Lung (tissue), 12 donors: Measurements from ENCODE around the gene KCNH3. TPM values are rescaled to one million over a fixed set of nuclear protein-coding genes. Genes with fewer than 3 reads are reported as not detected.

Experiments used
- ATAC-seq: fragments of 200-7000 bp; cut with Tn5 transposase; one replicate; pipeline ENCODE4 v1.9.1; 2020; ENCODE audit warnings: moderate number of reproducible peaks; ENCODE audit not compliant: insufficient read depth, low FRiP score
- DNase-seq, 3 donors: peaks; one replicate each; pipeline ENCODE4 v3.0.0-alpha.2; 2013 to 2017
- H3K27ac ChIP-seq, 2 donors: one replicate each; pipeline ENCODE4 v1.5.1; 2013; ENCODE audit warnings: mild to moderate bottlenecking in 2 of 2, moderate library complexity in 2 of 2, control low read depth in 1 of 2, inconsistent platforms in 1 of 2, low read depth in 1 of 2, low read length in 1 of 2
- H3K27me3 ChIP-seq, 3 donors: one replicate each; pipeline ENCODE4 v1.5.1; 2013; ENCODE audit warnings: low read length in 2 of 3; ENCODE audit not compliant: control insufficient read depth in 3 of 3, insufficient read depth in 3 of 3
- H3K36me3 ChIP-seq, 4 donors: one replicate each; pipeline ENCODE4 v1.5.1; 2013; ENCODE audit warnings: low read length in 4 of 4, mild to moderate bottlenecking in 1 of 4, moderate library complexity in 1 of 4; ENCODE audit not compliant: control insufficient read depth in 4 of 4, insufficient read depth in 4 of 4
- H3K4me1 ChIP-seq, 5 donors: one replicate each; pipeline ENCODE4 v1.5.1; 2013; ENCODE audit warnings: low read length in 5 of 5, mild to moderate bottlenecking in 2 of 5, moderate library complexity in 1 of 5; ENCODE audit not compliant: control insufficient read depth in 5 of 5, insufficient read depth in 5 of 5
- H3K4me3 ChIP-seq: one replicate; pipeline ENCODE4 v1.5.1; 2013; ENCODE audit warnings: mild to moderate bottlenecking, control low read depth, moderate library complexity
- H3K9ac ChIP-seq, 2 donors: one replicate each; pipeline ENCODE4 v1.5.1; 2013; ENCODE audit warnings: low read length in 2 of 2, control low read depth in 1 of 2; ENCODE audit not compliant: insufficient read depth in 1 of 2
- H3K9me3 ChIP-seq, 4 donors: one replicate each; pipeline ENCODE4 v1.5.1; 2013; ENCODE audit warnings: low read length in 3 of 4, mild to moderate bottlenecking in 1 of 4, moderate library complexity in 1 of 4; ENCODE audit not compliant: control insufficient read depth in 4 of 4, insufficient read depth in 3 of 4
- WGBS, 2 donors: extraction: QIAGEN DNeasy Blood & Tissue Kit; methylation state at CpG; one replicate each; pipeline ENCODE4 v1.1.7; 2013; 5-methylcytosine and 5-hydroxymethylcytosine counted together
- polyA plus RNA-seq, 2 donors: library from polyadenylated mRNA; stranded (reverse); fragments of 200-250 nt; gene quantifications; one replicate each; pipeline ENCODE4 v1.2.1, GENCODE V29; 2013
- total RNA-seq, 2 donors: library from RNA; depleted of rRNA in 1 of 2; stranded (reverse); fragments of >200 nt in 1 of 2; gene quantifications; one replicate each; pipeline ENCODE4 v1.2.1, GENCODE V29; 2014 to 2021
- TF ChIP-seq, protein P1 (sequence below): IDR thresholded peaks from 2 replicates; pipeline ENCODE4 v1.5.1; 2012; ENCODE audit warnings: mild to moderate bottlenecking; ENCODE audit errors: control extremely low read depth, extremely low read depth
- donor health status: control.
- donor health status: control.
- donor health status: Bipolar disorder and iron deficiency.
- donor health status: healthy.
- donor health status: DM: yes; HTN: yes; CAD: no.

KCNH3 gene
- total and polyA plus RNA-seq, 4 donors = 1.1 to 7.1 (median 1.6) TPM

DNA sequence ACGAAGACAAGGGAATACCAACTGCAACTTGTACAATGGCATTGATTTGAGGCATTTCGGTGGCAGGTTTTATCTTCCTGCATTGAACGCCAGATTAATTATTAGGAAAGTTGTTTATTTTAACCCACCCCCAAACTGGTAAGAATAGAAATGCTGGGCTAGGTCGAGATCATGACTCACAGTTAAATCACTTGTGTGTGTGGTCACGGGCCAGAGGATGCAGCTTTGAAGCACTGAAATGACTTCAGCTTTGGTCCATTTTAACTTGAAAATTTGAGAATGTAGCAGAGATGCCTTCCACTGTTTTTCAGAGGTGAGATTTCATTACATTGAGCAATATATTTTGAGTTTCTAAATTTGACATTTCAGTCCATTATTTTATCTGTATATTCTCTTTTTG is 23.6 kb upstream of the KCNH3 start:
- WGBS, 2 donors = 86 to 92% methylated on average over 5 of the region's 5 CpGs
- ATAC-seq = no peak
- DNase-seq = no peak

DNA sequence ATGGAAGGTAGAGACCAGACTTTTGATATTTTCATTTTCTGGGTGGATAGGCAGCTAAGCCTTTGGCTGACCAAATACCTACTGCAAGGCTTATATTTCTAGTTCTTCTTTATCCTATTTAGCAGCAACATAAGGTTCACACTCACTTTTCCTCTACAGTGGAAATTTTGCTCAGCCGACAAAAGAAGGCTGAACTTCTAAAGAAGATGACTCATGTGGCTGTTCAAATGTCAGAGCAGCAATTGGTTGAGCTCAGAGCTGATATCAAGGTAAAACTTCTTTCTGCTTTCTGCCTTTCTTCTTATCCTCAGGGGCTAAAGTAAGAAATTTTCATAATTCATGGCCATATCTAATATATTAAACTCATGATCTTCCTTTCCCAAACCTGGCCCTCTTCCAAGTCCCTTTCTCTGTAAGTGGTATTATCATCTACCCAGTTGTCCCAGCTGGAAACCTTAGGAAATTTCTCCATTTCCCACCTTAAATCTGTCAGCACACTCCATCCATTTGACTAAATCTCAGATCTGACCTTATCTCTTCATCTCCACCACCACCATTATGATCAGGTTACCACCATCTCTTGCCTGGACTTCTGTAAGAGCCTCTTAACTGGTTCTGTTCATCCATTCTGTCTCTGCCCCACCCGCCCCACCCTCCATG is 19.8 kb upstream of the KCNH3 start:
- no peak overlapping the region for H3K9ac ChIP-seq
- H3K4me1 ChIP-seq = no peaks in the 10 kb centered on the region
- DNase-seq (no peak), ATAC-seq (no peak)
- no peaks in the 10 kb centered on the region for H3K9me3 ChIP-seq
- no peak overlapping the region for H3K27ac ChIP-seq
- WGBS, 2 donors = 91 to 97% methylated on average over 2 of the region's 2 CpGs
- TF ChIP-seq, protein P1, sequence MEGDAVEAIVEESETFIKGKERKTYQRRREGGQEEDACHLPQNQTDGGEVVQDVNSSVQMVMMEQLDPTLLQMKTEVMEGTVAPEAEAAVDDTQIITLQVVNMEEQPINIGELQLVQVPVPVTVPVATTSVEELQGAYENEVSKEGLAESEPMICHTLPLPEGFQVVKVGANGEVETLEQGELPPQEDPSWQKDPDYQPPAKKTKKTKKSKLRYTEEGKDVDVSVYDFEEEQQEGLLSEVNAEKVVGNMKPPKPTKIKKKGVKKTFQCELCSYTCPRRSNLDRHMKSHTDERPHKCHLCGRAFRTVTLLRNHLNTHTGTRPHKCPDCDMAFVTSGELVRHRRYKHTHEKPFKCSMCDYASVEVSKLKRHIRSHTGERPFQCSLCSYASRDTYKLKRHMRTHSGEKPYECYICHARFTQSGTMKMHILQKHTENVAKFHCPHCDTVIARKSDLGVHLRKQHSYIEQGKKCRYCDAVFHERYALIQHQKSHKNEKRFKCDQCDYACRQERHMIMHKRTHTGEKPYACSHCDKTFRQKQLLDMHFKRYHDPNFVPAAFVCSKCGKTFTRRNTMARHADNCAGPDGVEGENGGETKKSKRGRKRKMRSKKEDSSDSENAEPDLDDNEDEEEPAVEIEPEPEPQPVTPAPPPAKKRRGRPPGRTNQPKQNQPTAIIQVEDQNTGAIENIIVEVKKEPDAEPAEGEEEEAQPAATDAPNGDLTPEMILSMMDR = no peak
- H3K4me3 ChIP-seq = no peak overlapping the region
- H3K36me3 ChIP-seq = peaks cover 3 to 18% (median 10%) of the 10 kb centered on the region in 4 donors
- no peaks in the 10 kb centered on the region for H3K27me3 ChIP-seq

More for the DNA sequence above, 23.6 kb upstream of the KCNH3 start:
- TF ChIP-seq, protein P1 = no peak
- H3K27ac ChIP-seq = no peak overlapping the region
- peaks cover 0 to 6% (median 4%) of the 10 kb centered on the region in 4 donors for H3K36me3 ChIP-seq
- H3K4me1 ChIP-seq = peaks cover 0 to 2% (median 0%) of the 10 kb centered on the region in 5 donors
- H3K9me3 ChIP-seq = no peaks in the 10 kb centered on the region
- no peak overlapping the region for H3K4me3 ChIP-seq
- H3K9ac ChIP-seq = no peak overlapping the region
- no peaks in the 10 kb centered on the region for H3K27me3 ChIP-seq

DNA sequence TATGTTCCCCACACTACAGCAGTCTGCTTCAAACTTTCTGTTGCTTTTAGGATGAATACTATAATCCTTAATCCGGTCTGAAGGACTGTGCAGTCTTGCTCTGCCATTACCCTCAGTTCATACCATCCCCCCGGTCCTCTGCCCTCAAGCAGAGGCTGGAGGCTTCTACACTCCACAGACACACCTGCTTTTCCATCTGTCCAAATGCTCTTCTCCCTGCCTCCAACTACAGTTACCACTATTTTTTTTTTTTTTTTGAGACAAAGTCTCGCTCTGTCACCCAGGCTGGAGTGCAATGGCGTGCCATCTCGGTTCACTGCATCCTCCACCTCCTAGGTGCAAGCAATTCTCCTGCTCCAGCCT is 19.3 kb upstream of the KCNH3 start:
- peaks cover 4 to 18% (median 12%) of the 10 kb centered on the region in 4 donors for H3K36me3 ChIP-seq
- WGBS, 2 donors = 98 to 99% methylated on average over 5 of the region's 5 CpGs
- H3K4me1 ChIP-seq = peaks cover 0 to 2% (median 0%) of the 10 kb centered on the region in 5 donors
- no peak overlapping the region for H3K27ac ChIP-seq
- no peaks in the 10 kb centered on the region for H3K27me3 ChIP-seq
- TF ChIP-seq, protein P1 = no peak
- no peaks in the 10 kb centered on the region for H3K9me3 ChIP-seq
- H3K9ac ChIP-seq = no peak overlapping the region
- DNase-seq (no peak), ATAC-seq (no peak)
- H3K4me3 ChIP-seq = no peak overlapping the region

- Histone ChIP-seq H3K36me3 (peaks cover 12 to 21% (median 19%) of the 10 kb centered on the region in 4 donors), H3K27me3 (no peaks in the 10 kb centered on the region), H3K4me1 (peaks cover 0 to 4% (median 0%) of the 10 kb centered on the region in 5 donors), H3K27ac (no peak overlapping the region), H3K9me3 (no peaks in the 10 kb centered on the region), H3K4me3 (no peak overlapping the region), H3K9ac (no peak overlapping the region)
- DNase-seq = no peak
- ATAC-seq = no peak
- 91 to 94% methylated on average over 4 of the region's 4 CpGs for WGBS, 2 donors
- TF ChIP-seq, protein P1 = no peak
Observed at GRCh38 chr12:49521389-49521788, 17.4 kb upstream of the KCNH3 start.
